Midbrain (tissue), 1 donor: ENCODE results near the gene MRM3.
"Not testable (repeated sequence)": the region's sequence is repeated elsewhere in the genome, so short reads cannot be mapped to it uniquely, and the experiment has no call there.

Experiments used
- DNase-seq: peaks from one replicate; lab custom pipeline; 2025; lab: John Stamatoyannopoulos, UW

The MRM3 gene

GRCh38 chr17:797236-797840, 15.2 kb downstream of the MRM3 start:
- no peak for DNase-seq

GRCh38 chr17:798246-798645, 16.1 kb downstream of the MRM3 start:
- DNase-seq: no peak

- DNase-seq: no peak
Measured at GRCh38 chr17:799261-799660, 17.1 kb downstream of the MRM3 start.

DNA sequence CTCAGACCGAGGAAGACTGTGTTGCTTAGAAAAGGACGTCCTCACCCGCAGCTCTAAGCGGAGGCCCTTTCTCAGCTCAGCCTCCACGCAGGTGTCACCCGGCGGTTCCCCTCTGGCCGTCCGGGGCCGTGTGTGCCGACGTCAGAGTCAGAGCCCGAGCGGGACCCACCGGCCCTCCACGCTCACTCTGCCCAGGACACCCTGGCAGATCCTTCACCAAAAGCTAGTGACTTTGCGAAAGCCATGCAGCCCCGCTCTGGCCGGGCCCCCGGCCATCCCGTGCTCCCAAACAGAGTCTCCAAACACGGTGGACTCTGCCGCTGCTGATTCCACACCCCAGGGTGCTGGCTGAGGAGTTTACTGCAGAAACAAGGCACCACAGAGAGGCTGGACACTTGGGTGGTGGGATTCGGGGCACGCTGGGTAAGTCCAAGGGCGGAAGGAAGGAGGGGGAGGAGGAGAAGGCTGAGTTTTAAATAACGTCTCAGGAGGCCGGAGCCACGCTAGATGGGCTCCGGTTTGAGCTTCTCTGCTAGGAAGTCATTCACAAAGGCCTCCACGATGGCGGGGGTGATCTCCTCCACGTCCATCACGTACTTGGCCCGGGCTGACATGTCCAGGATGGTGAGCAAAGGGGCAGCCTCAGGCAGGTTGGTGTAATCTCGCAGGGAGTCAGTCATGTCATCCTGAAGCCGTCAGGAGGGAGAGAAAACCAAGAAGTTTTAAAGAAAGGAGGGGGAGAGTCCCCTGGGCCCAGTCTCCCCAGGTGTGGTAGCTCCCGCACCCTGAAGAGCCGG, 18.5 kb downstream of the MRM3 start:
- no peak for DNase-seq

DNA sequence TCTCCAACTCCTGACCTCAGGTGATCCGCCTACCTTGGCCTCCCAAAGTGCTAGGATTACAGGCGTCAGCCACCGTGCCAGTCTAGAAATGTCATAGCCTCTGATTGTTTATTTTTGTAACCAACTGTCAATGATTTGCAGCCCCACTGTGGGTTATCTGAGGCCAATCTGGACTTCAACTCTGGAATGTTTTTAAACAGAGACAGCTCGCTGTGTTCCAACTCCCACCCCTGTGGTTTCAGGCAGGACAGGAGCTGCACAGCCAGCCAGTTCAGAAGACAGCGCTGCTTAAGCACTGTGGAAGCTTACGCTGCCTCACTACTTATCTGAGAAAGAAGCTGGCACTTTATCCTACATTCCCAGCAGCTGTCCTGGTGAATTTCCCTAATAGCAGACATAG, 19.5 kb downstream of the MRM3 start:
- DNase-seq: no peak

GRCh38 chr17:802481-802880, 20.3 kb downstream of the MRM3 start:
- DNase-seq: no peak

DNA sequence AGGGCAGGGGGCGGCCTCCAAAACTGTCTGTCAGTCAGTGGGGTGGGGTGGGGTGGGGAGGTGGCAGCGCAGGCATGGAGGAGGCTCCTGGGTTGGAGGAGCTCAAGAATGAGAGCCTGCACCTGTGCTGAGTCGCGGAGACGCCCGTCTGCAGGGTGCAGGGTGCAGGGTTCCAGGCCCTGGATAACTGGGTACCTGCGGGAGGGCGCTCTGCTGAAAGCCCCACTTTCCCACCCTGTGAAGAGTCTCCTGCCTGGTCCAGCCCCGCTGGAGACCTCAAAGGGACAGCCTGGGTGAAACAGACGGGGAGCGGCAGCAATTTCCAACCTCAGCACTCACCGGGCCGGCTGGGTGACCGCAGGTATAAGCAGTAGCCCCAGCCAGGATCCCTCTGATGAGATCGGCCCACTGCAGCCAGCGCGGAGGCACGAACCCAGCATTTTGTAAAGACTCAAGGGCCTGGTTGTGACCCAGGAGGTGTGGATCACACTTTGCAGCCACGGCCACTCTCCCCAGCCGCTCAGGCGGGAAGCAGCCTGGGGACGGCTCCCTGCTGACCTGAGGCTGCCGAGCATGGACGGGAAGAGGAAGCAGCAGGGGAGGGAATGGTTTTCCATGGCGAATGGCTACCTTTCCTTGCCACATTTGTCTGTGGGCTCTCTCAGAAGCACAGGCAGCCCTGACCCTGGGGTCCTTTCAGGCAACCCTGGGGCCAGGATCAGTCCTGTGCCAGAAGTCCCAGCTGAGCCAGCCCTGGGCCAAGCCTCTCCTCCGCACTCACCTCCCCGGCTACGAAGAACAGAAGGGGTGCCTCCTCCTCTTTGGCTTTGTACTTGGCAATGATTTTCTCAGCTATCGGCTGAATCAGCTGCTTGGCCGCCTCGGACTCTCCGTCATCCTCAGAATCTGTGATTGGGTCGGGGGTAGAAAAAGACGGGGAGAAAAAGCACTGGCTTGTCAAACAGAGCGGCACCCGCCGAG, 21.0 kb downstream of the MRM3 start:
- no peak for DNase-seq

GRCh38 chr17:804541-805435, 22.6 kb downstream of the MRM3 start:
- DNase-seq: no peak

GRCh38 chr17:805886-806285, 23.7 kb downstream of the MRM3 start:
- not testable (repeated sequence) for DNase-seq

GRCh38 chr17:806346-806745, 24.2 kb downstream of the MRM3 start:
- no peak for DNase-seq

GRCh38 chr17:806781-807522, 24.8 kb downstream of the MRM3 start:
- no peak for DNase-seq

- no peak for DNase-seq
Measured at GRCh38 chr17:807523-808294, 25.6 kb downstream of the MRM3 start.

- no peak for DNase-seq
Measured at GRCh38 chr17:811051-811784, 29.1 kb downstream of the MRM3 start.

DNA sequence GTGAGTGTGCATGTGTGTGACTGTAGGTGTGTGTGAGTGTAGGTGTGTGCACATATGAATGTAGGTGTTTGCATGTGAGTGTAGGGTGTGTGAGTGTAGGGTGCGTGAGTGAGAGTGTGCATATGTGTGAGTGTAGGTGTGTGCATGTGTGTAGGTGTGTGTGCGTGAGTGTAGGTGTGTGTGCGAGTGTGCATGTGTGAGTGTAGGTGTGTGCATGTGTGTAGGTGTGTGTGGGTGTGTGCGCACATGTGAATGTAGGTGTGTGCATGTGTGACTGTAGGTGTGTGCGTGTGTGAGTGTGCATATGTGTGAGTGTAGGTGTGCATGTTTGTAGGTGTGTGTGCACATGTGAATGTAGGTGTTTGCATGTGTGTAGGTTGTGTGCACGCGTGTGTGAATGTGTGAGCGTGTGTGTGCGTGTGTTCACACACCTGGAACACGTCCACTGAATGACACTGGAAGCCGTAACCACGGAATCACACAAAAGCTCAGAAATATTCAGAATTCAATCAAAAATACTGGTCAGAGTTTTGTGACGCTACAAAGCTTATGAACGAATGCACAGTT, 30.6 kb downstream of the MRM3 start:
- no peak for DNase-seq

- no peak for DNase-seq
Measured at GRCh38 chr17:814371-814770, 32.2 kb downstream of the MRM3 start.

DNA sequence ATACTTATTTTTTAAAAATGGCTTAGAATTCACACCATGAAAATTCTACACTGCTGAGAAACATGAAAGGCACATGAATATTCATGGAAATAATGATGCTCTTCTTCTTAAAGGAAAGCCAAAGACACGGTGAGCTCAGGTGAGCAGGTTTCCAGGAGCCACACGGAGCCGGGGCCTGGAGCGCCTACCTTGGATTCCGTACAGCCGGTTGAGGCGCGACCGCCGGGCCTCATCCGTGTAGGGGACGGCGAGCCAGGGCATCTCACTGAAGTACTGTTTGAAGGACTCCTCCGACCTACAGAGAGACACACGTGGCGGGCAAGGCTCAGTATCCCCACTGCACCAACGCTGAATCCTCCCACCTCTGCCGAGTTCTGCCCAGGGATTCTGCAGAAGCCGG, 37.1 kb downstream of the MRM3 start:
- DNase-seq: no peak

DNA sequence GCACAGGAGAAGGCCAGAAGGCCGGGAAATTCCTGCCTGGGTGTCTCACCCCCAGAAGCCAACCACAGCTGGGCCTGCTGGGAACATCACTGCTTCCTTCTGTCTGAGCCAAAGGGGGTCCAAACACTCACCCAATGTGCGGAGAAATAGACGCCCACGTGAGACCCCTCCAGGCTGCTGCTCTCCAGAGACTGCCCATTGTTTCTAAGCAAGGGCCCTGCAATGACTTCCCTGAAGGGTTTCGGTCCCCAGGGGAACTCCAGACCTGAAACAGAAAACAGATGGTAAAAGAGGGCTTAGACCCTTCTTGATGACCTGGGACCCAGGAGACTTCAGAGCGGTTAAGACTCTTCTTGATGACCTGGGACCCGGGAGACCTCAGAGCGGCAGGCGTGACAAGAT, 41.3 kb downstream of the MRM3 start:
- no peak for DNase-seq

GRCh38 chr17:824378-824777, 42.2 kb downstream of the MRM3 start:
- no peak for DNase-seq

DNA sequence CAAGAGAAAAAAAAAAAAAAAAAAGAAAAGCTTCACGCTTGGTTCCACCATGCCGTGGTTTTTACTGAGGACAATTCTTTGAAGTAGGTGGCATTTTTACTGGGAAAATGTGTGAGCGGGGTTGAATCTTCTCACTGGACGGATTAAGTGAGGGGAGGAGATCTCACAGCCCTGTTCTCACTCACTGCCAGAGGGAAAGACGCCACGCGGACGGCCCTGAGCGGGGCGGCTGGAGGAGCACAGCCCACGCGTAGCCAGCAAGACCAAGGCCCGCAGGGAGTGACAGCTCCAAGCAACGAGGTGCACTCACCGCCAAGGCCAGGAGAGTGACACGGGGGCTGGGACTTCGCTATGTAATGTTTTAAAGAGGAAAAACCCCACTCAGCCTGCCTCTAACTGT, 43.1 kb downstream of the MRM3 start:
- DNase-seq: no peak
